ENCODE results near the gene TRIP12.

The TRIP12 gene

GRCh38 chr2:229889023-229889422 is 32.8 kb downstream of the TRIP12 start:
- H3K27ac ChIP-seq (ENCODE audit: low read length) = no peak overlapping the region
- no peaks in the 10 kb centered on the region for H3K36me3 ChIP-seq (replicated peaks; ENCODE audit: low read depth, low read length)
- no peak overlapping the region for H3K9ac ChIP-seq (ENCODE audit: low read length)
- no peak overlapping the region for H3K4me2 ChIP-seq (ENCODE audit: low read length)
- no peak overlapping the region for H2AFZ ChIP-seq (ENCODE audit: low read depth, low read length)
- H3K79me2 ChIP-seq (ENCODE audit: low read length) = peaks cover 33% of the 10 kb centered on the region
- no peak overlapping the region for H3K4me3 ChIP-seq (ENCODE audit: low read length)
- TF ChIP-seq, protein P1, sequence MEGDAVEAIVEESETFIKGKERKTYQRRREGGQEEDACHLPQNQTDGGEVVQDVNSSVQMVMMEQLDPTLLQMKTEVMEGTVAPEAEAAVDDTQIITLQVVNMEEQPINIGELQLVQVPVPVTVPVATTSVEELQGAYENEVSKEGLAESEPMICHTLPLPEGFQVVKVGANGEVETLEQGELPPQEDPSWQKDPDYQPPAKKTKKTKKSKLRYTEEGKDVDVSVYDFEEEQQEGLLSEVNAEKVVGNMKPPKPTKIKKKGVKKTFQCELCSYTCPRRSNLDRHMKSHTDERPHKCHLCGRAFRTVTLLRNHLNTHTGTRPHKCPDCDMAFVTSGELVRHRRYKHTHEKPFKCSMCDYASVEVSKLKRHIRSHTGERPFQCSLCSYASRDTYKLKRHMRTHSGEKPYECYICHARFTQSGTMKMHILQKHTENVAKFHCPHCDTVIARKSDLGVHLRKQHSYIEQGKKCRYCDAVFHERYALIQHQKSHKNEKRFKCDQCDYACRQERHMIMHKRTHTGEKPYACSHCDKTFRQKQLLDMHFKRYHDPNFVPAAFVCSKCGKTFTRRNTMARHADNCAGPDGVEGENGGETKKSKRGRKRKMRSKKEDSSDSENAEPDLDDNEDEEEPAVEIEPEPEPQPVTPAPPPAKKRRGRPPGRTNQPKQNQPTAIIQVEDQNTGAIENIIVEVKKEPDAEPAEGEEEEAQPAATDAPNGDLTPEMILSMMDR (IDR thresholded peaks at IDR 0.05; ENCODE audit: low read depth, low read length) = no peak
- no peak for TF ChIP-seq EZH2phosphoT487 (IDR thresholded peaks at IDR 0.05; ENCODE audit: low read depth)
- H3K9me3 ChIP-seq (ENCODE audit: insufficient read depth, low read length) = no peaks in the 10 kb centered on the region
- H3K27me3 ChIP-seq (ENCODE audit: low read depth, low read length) = no peaks in the 10 kb centered on the region
- peaks cover 36% of the 10 kb centered on the region for H4K20me1 ChIP-seq (ENCODE audit: insufficient read depth, low read length)
- peaks cover 4% of the 10 kb centered on the region; the same call in 1 of the 2 replicates for H3K4me1 ChIP-seq (ENCODE audit: low read length)

- H3K27ac ChIP-seq (ENCODE audit: low read length) = no peak overlapping the region
- no peak for TF ChIP-seq EZH2phosphoT487 (IDR thresholded peaks at IDR 0.05; ENCODE audit: low read depth)
- TF ChIP-seq, protein P1 (IDR thresholded peaks at IDR 0.05; ENCODE audit: low read depth, low read length) = no peak
- no peak overlapping the region for H3K4me3 ChIP-seq (ENCODE audit: low read length)
- H3K9ac ChIP-seq (ENCODE audit: low read length) = no peak overlapping the region
- no peaks in the 10 kb centered on the region for H3K27me3 ChIP-seq (ENCODE audit: low read depth, low read length)
- no peak overlapping the region for H3K4me2 ChIP-seq (ENCODE audit: low read length)
- no peaks in the 10 kb centered on the region for H3K9me3 ChIP-seq (ENCODE audit: insufficient read depth, low read length)
- H3K36me3 ChIP-seq (replicated peaks; ENCODE audit: low read depth, low read length) = no peaks in the 10 kb centered on the region
- H3K79me2 ChIP-seq (ENCODE audit: low read length) = peaks cover 25% of the 10 kb centered on the region
- H3K4me1 ChIP-seq (ENCODE audit: low read length) = peaks cover 4% of the 10 kb centered on the region; the same call in 1 of the 2 replicates
- H2AFZ ChIP-seq (ENCODE audit: low read depth, low read length) = no peak overlapping the region
- H4K20me1 ChIP-seq (ENCODE audit: insufficient read depth, low read length) = peaks cover 36% of the 10 kb centered on the region
Observed at GRCh38 chr2:229888031-229888430, 33.8 kb downstream of the TRIP12 start.

DNA sequence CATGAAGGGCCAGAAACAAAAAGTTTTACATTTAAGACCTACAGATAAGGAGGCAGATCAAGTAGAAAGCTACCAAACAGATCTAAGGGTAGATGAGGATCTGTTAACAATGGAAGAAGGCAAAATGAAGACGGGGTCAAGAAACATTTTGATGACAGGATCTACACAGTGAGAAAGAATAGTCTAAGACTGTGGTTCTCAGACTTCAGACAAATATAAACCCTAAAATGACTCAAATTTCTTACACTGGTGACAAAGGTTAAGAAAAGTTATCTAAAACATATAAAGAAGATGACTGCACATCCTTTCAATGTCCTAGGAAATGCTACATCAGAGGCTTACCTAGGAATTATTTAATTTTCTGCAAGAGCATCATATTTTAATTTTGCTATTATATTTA is 34.4 kb downstream of the TRIP12 start:
- Histone ChIP-seq H3K27me3 (ENCODE audit: low read depth, low read length) (no peaks in the 10 kb centered on the region), H3K79me2 (ENCODE audit: low read length) (peaks cover 31% of the 10 kb centered on the region), H3K4me2 (ENCODE audit: low read length) (no peak overlapping the region), H3K9ac (ENCODE audit: low read length) (no peak overlapping the region), H3K4me3 (ENCODE audit: low read length) (no peak overlapping the region), H3K9me3 (ENCODE audit: insufficient read depth, low read length) (no peaks in the 10 kb centered on the region), H3K4me1 (ENCODE audit: low read length) (peaks cover 4% of the 10 kb centered on the region; the same call in 1 of the 2 replicates), H3K36me3 (replicated peaks; ENCODE audit: low read depth, low read length) (no peaks in the 10 kb centered on the region), H3K27ac (ENCODE audit: low read length) (no peak overlapping the region), H4K20me1 (ENCODE audit: insufficient read depth, low read length) (peaks cover 41% of the 10 kb centered on the region), H2AFZ (ENCODE audit: low read depth, low read length) (no peak overlapping the region)
- no peak for TF ChIP-seq EZH2phosphoT487 (IDR thresholded peaks at IDR 0.05; ENCODE audit: low read depth)
- TF ChIP-seq, protein P1 (IDR thresholded peaks at IDR 0.05; ENCODE audit: low read depth, low read length) = no peak

DNA sequence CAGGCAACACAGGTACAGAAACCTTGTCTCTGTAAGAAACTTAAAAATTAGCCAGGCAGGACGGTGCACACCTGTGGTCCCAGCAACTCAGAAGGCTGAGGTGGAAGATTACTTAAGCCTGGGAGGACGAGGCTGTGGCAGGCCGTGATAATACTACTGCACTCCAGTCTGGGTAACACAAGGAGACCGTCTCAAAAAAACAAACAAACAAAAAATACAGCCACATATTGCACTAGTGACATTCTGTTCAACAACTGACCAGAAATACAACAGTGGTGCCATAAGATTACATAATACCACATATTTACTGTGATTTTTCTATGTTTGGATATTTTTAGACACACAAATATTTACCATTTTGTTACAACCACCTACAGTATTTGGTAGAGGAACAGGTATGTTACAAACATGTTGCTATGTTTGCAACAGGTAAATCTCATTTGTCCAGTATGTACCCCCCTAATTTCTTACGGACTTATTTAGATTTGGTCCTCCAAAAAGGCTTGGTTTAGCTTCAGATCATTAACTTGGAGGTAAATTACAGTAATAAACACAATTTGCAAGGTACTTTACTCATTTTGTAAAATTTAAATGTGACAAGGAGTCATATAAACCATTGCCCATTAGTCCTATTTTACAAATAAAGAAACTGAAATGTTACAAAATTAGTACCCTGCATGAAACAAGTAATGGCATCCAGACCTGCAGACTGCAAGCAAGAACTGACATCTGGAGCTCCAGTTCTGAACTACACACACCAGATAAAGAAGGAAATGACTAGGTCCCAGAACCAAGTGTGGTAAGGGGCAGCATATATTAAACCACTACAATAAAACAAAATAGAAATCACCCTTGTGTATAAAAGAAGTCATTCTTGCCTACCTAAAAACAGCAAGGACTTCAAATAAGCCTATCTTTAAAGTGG is 36.8 kb downstream of the TRIP12 start:
- Histone ChIP-seq H3K4me1 (ENCODE audit: low read length) (peaks cover 4% of the 10 kb centered on the region; the same call in 1 of the 2 replicates), H3K4me2 (ENCODE audit: low read length) (no peak overlapping the region), H4K20me1 (ENCODE audit: insufficient read depth, low read length) (peaks cover 38% of the 10 kb centered on the region), H3K36me3 (replicated peaks; ENCODE audit: low read depth, low read length) (no peaks in the 10 kb centered on the region), H2AFZ (ENCODE audit: low read depth, low read length) (no peak overlapping the region), H3K27ac (ENCODE audit: low read length) (no peak overlapping the region), H3K4me3 (ENCODE audit: low read length) (no peak overlapping the region), H3K27me3 (ENCODE audit: low read depth, low read length) (no peaks in the 10 kb centered on the region), H3K9ac (ENCODE audit: low read length) (no peak overlapping the region), H3K79me2 (ENCODE audit: low read length) (peaks cover 26% of the 10 kb centered on the region), H3K9me3 (ENCODE audit: insufficient read depth, low read length) (no peaks in the 10 kb centered on the region)
- TF ChIP-seq, protein P1 (IDR thresholded peaks at IDR 0.05; ENCODE audit: low read depth, low read length) = no peak
- TF ChIP-seq EZH2phosphoT487 (IDR thresholded peaks at IDR 0.05; ENCODE audit: low read depth) = no peak

All from OCI-LY3 (cell line).